Astrocyte of the cerebellum (primary cell): ENCODE data around the gene DLGAP1.
A peak's percentile ranks its signal among the peaks of the same experiment; 100 is the strongest.

ENCODE experiments used
- DNase-seq: peaks from one replicate; pipeline ENCODE4 v3.0.0-alpha.2; 2011; ENCODE audit warnings: low read depth
- H3K4me3 ChIP-seq: 2 replicates; pipeline ENCODE4 v1.5.1; 2011; ENCODE audit warnings: mild to moderate bottlenecking, low read depth, low read length, moderate library complexity
- in situ Hi-C: cut with HindIII; loops from 2 replicates; pipeline ENCODE4 v1.10.0; 2017; ENCODE audit warnings: low sequenced_read_pairs
- TF ChIP-seq, protein P1 (sequence below): IDR thresholded peaks from 2 replicates; pipeline ENCODE4 v1.5.1; 2012; ENCODE audit warnings: low read length, low read depth, moderate library complexity, mild to moderate bottlenecking; ENCODE audit errors: missing control alignments

DLGAP1 gene

DNA sequence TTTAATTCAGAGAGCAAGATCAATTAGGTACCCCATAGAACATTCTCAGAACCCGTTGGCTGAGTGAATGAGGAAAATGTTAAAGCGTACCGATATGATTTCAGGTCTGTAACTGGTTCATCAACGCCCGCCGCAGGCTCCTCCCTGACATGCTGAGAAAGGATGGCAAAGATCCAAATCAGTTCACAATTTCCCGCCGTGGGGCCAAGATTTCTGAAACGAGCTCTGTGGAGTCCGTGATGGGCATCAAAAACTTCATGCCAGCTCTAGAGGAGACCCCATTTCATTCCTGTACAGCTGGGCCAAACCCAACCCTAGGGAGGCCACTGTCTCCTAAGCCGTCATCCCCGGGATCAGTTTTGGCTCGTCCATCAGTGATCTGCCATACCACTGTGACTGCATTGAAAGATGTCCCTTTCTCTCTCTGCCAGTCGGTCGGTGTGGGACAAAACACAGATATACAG lies 997.8 kb downstream of the DLGAP1 start:
- DNase-seq, result no peak
- no peak overlapping the region for H3K4me3 ChIP-seq
- TF ChIP-seq, protein P1, sequence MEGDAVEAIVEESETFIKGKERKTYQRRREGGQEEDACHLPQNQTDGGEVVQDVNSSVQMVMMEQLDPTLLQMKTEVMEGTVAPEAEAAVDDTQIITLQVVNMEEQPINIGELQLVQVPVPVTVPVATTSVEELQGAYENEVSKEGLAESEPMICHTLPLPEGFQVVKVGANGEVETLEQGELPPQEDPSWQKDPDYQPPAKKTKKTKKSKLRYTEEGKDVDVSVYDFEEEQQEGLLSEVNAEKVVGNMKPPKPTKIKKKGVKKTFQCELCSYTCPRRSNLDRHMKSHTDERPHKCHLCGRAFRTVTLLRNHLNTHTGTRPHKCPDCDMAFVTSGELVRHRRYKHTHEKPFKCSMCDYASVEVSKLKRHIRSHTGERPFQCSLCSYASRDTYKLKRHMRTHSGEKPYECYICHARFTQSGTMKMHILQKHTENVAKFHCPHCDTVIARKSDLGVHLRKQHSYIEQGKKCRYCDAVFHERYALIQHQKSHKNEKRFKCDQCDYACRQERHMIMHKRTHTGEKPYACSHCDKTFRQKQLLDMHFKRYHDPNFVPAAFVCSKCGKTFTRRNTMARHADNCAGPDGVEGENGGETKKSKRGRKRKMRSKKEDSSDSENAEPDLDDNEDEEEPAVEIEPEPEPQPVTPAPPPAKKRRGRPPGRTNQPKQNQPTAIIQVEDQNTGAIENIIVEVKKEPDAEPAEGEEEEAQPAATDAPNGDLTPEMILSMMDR, result no peak
- in situ Hi-C loops, result no loop called here

DNA sequence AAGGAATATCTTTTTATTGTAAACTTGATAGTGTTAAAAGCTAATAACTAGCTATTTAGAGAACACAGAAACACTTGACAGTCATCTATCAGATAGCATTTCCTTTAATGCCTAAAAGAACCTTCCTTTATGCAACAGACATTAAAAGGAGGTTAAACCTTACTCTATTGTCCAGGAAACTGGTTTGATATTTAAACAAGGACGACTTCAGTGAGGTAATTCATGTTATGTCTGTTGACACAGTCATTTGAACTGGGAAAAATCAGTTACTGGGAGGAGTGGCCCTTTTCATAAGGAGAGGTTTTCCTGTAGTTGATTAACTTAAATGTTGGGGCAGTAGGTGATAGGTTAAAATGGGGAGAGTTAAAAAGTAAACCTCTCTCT lies 998.4 kb downstream of the DLGAP1 start:
- no peak for DNase-seq
- TF ChIP-seq, protein P1, result no peak
- H3K4me3 ChIP-seq, result no peak overlapping the region
- in situ Hi-C loops, result no loop called here

DNA sequence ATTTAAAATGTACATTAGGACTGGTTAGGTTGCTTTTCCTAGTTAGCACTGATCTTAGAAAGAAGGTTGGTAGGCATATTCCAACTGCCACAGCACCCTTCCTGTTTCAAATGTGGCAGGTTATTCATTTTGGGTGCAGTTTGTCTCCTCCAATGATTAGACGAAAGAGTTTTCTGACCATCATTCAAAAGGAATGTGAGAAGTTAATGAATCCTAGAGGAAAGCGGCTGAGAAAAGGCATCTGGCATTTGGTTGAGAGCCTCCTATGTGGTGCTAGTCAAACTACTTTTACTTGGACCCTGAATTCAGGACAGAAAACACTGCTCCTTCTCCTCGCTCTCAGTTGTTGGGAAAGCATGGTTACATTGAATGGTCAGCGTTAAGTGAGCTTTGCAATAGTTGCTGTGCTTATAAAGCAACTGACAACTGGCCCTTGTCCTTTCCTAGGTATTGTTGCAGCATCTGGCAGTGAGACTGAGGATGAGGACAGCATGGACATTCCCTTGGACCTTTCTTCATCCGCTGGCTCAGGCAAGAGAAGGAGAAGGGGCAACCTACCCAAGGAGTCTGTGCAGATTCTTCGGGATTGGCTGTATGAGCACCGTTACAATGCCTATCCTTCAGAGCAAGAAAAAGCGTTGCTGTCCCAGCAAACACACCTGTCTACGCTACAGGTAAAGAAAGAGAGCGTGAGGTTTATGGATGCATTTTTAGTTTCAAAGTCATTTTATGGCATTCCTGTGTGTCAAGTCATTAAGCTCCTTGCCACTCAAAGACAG lies 999.0 kb downstream of the DLGAP1 start:
- TF ChIP-seq, protein P1, result no peak
- no peak for DNase-seq
- no peak overlapping the region for H3K4me3 ChIP-seq
- in situ Hi-C loops, result no loop called here

DNA sequence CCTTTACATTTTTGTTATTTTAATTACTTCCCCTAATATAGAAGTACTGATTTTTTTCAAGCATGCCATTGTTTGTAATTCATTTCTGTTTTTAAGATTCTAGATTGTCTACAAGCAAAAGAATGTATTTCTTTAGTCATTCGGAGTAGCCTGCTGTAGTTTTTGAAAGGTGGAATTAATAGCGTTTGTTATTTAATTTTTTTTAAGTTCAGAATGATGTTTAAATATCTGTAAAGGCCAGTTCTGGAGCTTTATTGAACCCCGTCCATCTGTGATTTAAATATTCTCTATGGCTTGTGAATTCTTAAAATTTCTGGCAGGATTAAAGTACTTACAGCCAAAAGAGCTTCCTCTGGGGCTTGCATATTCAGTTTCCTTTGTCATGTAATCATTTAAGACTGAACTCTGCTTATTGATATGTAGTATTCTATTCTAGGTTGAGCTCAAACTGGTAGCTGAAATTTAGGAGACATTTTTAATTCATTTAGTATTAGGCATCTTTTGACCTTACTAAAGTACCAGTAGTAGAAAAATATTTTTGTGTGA lies 999.9 kb downstream of the DLGAP1 start:
- TF ChIP-seq, protein P1, result no peak
- no peak for DNase-seq
- in situ Hi-C loops, result no loop called here
- H3K4me3 ChIP-seq, result peak overlapping the region; percentile 99

DNA sequence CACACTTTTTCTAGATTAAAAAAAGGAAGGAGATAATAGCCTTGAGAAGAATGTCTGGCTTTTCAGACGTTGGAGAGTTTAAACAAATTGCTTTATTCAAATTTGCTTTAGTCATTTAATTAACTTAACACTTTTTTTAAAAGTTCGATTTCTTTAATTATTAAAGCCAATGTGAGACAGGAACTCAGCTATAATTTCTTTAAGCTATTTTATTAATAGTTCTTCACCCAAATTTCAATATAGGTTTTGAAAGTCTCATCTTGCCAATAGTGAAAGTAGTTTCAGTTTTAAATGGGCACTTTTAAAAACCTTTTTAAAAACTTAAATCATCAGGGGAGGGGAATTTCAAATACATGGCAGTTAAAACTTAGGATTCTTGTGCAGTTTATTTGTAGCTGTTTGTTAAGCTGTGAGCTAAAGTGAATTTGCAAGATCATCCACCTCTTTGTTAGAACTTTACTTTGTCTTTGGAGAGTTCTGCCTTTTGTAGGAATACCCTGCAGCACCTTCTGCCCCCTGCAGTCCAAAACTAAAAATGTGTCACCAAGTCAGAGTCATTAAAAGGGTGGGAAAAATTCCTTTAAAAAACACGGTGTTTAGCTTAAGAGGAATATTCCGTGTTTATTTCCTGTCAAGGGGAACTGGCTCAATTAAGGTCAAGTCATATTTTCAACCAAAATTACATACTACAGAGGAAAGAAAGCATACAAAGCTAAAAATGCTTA lies 1000.6 kb downstream of the DLGAP1 start:
- peak overlapping the region; percentile 99 for H3K4me3 ChIP-seq
- in situ Hi-C loops, result loop anchor here (5.0 kb wide), 2 partner anchors 62 to 213 kb away; no protein-coding TSS in a partner anchor
- TF ChIP-seq, protein P1, result peak; percentile 70
- DNase-seq, result peak; percentile 60

DNA sequence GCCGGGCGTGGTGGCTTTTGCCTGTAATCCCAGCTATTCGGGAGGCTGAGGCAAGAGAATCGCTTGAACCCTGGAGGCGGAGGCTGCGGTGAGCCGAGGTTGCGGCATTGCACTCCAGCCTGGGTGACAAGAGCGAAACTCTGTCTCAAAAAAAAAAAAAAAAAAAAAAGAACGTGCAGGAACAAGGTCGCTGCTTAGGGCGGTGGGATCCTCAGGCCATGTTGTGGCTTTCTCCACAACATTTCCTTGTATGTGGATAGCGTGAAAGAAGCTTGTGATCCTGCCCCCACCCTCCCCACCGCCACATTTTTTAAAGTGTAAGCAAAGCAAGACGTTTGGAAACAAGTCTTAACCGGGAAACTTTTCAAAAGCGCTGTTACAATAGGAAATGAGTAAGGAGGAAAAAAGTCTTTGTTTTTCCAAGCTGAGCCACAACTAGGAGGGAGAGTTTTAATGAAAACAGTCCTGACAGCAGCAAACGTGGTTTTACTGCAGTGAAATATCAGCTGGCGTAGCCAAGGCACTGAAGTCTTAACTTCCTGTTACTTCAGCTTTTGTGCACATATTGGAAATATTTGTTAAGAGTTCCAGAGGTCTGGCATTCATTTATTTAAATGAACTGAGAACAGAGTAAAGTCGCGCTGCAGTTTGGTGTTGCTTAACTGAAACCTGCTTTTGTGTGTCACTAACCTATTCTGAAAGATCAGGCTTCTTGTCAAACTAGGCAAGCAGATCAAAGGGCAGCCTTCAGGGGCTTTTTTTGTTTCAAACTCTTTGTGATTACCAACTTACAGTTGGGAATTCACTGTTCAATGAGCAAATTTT lies 1001.4 kb downstream of the DLGAP1 start:
- DNase-seq, result peak; percentile 98
- in situ Hi-C loops, result loop anchor here (5.0 kb wide), 2 partner anchors 61 to 214 kb away; no protein-coding TSS in a partner anchor
- H3K4me3 ChIP-seq, result peak overlapping the region; percentile 99
- TF ChIP-seq, protein P1, result no peak
